Measurements from ENCODE around the gene TSPAN19.

GRCh38 chr12:84974155-84974815, 61.8 kb downstream of the TSPAN19 start:
- no peak for TF ChIP-seq USF2 (CRISPR knock-in tag; IDR thresholded peaks at IDR 0.05)
- TF ChIP-seq ZSCAN18 (CRISPR knock-in tag; IDR thresholded peaks at IDR 0.05) = no peak
